Glomerular visceral epithelial cell (primary cell): ENCODE results near the gene CCNG1.
"Not testable (repeated sequence)": the region's sequence is repeated elsewhere in the genome, so short reads cannot be mapped to it uniquely, and the experiment has no call there.

Experiments used
- DNase-seq: peaks from one replicate; pipeline ENCODE4 v3.0.0-alpha.2; 2016; ENCODE audit errors: extremely low spot score

The CCNG1 gene, protein sequence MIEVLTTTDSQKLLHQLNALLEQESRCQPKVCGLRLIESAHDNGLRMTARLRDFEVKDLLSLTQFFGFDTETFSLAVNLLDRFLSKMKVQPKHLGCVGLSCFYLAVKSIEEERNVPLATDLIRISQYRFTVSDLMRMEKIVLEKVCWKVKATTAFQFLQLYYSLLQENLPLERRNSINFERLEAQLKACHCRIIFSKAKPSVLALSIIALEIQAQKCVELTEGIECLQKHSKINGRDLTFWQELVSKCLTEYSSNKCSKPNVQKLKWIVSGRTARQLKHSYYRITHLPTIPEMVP

DNA sequence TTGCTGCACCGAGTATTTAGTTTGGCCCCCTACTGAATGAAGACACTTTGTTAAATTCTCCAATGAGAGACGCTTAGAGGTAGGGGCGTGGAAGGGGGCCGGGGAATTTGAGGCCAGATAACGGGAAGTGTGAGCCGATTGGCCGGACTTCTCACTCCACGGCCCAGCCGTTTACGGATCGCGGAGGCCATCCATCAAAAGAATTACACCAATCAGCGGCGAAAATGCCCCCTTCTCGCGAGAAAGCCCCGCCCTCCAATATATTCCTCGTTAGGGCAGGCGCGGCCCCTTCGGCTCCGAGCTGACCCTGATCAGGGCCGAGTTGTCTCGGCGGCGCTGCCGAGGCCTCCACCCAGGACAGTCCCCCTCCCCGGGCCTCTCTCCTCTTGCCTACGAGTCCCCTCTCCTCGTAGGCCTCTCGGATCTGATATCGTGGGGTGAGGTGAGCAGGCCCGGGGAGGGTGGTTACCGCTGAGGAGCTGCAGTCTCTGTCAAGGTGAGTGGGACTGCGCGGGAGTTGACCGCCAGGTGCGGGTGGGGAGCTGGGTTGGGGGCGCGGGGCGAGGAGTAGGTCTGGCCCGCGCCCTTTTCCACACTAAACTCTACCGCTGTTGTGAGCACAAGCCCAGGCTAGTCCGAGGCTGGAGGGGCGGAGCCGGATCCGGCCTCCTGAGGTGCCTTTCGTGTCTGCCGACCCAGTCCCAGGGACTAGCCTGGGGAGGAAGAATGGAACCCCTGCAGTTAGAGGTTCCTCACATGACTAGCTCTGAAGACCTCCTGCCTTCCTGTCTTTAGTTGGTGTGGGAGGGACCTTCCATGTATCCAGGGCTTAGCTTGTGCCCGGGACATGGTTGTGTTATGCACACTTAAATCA lies at the start of gene CCNG1:
CCNG1 (plus strand) TSS at position 287 of the 874 bp plus-strand sequence. CDS start 1,662 bp downstream, outside the sequence.
- DNase-seq: peak; percentile 99

DNA sequence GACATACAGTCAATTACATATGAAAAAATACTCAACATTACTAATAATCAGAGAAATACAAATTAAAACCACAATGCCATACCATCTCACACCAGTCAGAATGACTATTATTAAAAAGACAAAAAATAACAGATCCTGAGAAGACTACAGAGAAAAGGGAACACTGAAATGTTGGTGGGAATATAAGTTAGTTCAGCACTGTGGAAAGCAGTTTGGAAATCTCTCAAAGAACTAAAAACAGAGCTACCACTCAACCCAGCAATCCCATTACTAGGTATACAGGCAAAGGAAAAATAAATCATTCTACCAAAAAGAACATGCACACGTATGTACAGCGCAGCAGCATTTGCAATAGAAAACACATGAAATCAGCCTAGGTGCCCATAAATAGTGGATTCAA lies 41.6 kb upstream of the CCNG1 start:
- DNase-seq: no peak

DNA sequence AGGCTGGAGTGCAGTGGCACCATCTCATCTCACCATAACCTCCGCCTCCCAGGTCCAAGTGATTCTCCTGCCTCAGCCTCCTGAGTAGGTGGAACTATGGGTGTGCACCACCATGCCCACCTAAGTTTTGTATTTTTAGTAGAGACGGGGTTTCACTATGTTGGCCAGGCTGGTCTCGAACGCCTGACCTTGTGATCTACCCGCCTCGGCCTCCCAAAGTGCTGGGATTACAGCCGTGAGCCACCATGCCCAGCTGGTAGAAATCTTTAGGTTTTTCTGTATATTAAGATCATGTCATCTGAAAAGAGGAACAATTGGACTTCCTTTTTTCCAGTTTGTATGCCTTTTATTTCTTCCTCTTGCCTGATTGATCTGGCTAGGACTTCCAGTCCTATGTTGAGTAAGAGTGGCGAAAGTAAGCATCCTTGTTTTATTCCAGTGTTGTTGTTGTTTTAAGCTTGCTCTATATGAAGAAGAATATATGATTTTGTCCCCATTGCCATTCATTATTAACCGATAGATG lies 40.5 kb upstream of the CCNG1 start:
- DNase-seq: not testable (repeated sequence)

DNA sequence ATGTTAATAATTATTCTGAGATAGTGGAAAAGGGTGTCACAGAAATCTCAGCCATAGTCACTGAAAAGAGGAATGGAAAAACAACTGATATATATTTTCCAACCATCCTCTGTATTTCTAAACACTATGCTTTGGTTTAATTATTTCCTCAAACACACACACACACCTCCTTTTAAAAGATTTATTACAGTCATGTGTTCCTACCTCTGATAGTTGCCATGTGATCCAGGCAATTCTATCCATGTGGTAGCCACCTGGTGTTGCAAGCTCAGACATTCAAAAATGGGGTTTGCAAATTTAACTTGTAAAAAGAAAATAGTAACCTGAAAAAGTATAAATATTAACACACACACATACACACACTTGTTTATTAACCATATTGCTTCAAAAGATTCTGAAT lies 40.0 kb upstream of the CCNG1 start:
- no peak for DNase-seq

DNA sequence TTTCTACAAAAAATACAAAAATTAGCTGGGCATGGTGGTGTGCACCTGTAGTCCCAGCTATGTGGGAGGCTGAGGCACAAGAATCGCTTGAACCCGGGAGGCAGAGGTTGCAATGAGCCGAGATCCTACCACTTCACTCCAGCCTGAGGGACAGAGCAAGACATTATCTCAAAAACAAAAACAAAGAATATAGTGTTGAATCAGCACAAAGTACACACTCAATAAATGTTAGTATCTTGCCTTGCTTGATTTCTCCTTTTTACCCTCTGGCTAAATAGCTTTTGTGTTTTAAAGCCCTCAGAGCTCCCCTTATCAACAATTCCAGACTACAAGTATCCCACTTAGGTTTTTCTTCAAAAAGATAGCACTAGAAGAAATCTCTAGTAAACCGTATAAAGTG lies 37.5 kb upstream of the CCNG1 start:
- no peak for DNase-seq

DNA sequence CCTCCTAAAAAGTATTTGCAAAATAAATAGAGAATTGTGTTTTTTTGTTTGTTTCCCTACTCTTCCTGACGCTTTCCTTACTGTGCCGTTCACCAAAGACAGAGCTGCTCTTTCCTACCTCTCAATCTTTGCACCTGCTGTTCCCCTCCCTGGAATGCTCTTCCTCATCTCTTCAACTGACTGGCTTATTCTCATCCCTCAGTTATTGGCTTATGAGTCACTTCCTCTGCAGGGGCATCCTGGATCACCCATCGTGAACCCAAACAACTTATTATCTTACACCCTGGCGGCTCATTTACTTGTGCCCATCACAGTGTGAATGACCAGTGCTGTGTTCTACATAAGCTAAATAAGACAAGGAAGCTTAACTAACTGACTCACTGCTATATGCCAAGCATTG lies 36.1 kb upstream of the CCNG1 start:
- no peak for DNase-seq

DNA sequence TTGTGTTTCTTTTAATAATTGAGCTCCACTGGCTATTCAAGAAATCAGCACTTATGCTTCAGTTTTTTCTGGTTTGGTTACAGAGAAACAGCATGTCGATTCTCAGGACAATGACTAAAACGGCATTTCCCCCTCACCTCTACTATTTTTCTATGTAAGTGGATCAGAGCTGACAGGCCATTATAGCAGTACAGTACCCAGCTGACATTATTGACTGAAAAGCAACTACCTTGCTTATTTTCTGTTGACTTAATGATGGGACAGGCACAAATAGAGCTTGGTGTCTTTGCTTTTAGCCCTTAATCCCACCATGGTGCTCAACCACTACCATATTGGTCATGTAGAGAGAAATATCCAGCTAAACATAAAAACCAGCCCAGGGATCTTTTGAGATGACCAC lies 35.4 kb upstream of the CCNG1 start:
- no peak for DNase-seq

DNA sequence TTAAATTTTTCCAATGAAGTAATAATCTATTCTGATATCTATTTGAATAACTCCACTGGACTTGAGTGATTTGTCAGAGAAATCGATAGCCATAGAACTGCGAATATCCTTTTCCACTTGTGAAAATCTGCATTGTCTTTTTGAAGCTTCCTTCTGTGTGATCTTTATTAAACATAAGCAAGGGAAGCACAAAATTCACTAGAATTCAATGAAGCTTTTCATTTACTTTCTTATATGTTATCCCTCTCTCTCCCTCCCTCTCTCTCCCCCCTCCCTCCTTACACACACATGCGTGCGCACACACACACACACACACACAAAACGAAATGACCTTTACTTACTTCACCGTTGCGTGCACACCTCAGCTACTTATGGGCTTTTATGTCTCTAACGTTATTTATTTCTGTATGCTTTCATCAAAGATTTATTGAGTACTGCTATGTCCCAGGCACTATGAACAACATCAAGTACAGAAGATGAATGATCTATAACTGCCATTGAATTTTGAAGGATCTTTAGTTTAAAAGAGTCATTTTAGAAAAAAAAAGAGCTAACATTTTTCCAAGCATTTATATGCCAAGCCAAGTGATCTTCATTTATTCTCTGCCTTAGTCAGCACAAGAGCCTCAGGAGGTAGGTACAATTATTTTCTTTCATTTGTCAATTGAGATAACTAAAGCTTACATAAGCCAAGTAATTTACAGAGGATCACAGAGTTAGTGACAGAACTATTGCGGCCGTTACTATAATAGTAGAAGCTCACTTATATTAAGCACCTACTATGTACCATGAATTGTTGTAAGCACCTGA lies 32.8 kb upstream of the CCNG1 start:
- no peak for DNase-seq

DNA sequence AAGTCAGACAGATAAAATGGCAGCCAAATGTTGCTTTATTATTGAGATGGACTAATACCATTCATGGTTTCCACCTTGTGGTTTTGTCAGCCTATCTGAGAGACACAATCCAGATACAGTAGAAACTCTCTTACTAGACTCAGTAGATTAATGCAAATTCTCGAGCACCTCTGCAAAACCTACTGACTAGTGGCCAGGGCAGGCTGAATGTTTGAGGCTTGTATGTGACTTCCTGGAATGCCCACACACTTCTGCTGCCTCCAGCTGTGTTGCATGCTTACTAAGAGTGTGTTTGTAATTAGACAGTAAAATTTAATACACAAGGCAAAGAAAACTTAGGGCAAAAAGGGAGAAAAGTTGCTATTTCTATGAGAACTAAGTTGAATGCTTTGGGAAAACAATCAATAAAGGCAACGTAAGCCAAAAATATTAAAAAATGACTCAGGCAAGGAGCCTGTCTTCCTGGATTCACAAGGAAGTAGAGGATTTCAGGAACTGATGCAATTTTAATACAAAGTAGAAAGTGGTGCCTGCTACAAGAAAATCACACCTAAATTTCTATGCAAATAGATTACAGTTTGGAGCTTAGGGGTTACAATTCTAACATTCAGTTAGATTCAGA lies 30.2 kb upstream of the CCNG1 start:
- DNase-seq: no peak

DNA sequence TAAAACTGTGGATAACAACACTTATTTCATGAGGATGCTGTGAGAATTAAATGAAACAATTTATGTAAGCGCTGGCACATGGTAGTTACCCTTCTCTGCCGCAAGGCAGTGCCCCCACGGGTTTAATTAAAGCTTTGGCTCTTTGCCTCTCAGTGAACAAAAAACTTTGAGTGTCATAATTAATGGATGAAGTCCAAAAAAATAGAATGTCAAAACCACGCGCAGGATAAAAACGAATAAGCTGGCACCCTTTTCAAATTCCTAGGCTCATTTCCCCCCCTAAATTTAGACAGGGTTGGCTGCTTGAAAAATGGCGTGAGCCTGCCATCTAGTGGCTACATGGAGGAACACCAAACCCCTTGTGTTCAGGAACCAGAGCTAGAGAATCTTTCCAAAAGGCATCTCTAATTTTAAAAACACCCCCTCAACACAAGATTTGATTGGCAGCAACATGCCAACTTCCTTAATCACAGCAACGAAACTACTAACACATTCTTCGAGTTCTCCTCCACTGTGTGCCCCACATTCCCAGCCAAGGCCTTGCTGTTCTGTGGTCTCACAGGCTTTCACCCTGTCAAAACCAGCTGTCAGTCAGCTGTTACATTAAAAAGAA lies 29.0 kb upstream of the CCNG1 start:
- DNase-seq: peak; percentile 65

DNA sequence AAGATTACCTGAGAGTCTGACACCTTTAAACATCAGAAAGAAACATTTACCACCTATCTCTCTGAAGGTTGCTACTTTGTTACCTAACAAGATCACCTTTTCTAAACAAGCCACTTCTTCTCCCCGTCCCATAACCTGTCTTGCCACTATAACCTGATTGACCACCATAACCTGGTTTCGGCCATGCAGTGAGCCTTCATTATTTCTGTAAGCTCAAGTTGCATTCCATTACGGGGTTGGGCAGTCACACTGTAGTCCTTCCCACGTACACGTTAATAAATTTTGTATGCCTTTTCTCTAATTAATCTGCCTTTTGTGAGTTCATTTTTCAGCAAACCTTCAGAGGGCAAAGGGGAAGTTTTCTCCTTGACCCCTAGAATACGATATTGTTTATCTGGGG lies 28.0 kb upstream of the CCNG1 start:
- no peak for DNase-seq

DNA sequence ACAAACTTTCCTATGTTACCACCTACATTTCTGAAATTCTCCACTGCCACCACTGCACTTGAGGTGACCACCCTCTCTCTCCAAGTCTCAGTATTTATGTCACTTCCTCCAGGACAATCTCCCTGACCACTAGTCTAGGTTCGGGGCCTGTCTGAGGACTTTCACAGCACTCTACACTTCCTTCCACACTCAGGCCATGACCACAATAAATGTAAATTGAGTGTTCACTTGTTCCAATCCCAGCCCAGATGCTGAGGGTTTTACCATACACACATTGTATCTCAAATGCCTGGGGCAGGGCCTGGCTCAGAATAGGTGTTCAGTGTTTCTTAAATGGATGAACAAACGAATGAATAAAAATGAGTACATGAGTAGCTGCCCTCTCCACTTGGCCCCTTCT lies 26.9 kb upstream of the CCNG1 start:
- DNase-seq: no peak

DNA sequence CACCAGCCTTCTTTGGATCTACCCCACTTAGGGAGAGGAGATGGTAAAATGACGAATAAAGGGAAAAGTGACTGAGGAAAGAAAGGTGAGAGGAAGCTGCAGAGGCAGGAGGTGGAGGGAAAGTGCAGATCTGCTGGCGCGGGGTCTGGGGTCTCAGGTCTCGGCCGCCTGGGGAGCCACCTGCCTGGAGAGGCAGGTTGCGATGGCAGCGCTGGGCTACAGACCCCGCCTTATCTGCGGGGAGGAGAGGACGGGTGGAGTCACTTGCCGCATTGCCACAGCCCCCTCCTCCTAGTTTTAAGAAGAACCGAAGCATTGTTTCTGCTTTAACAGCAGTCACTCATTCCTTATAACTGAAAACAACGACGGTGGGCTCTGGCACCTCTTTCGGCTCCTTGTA lies 21.7 kb upstream of the CCNG1 start:
- not testable (repeated sequence) for DNase-seq

DNA sequence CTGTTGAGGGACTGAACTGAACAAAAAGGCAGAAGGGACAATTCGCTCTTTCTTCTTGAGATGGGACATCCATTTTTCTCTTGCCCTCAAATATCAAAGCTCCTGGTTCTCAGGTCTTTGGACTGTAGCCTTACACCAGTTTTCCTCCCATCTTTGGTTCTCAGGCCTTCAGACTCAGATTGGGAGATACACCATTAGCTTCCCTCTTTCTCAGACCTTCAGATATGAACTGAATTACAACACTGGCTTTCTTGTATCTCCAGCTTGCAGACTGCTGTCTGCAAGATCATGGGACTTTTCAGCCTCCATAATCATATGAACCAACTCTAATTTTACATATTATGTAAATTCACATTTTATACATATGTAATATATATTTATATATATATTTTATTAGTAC lies 12.6 kb upstream of the CCNG1 start:
- DNase-seq: no peak

DNA sequence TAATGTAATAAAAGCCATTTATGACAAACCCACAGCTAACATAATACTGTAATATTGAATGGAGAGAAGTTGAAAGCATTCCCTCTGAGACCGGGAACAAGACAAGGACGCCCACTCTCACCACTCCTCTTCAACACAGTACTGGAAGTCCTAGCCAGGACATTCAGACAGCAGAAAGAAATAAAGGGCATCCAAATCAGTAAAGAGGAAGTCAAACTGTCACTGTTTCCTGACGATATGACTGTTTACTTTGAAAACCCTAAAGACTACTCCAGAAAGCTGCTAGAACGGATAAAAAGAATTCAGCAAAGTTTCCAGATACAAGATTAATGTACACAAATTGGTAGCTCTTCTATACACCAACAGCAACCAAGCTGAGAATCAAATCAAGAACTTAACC lies 11.3 kb upstream of the CCNG1 start:
- DNase-seq: not testable (repeated sequence)

DNA sequence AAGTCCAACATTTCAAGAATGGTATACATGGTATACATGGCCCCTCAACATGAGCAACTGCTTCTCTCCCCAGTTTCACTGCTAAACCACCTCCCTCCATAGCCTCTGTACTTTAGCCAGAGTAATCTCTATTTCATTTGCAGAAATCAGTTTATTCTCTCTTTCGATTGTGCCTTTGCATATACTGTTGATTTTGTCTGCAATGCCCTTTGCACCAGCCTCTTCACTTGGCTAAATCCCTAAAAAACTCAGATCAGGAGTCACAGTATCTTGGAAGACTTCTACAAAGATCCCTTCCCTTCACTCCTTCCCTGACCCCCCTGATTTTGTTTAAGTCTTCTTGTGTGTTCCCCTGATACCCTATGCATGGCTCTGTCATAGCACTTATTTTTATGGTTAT lies 4.9 kb upstream of the CCNG1 start:
- no peak for DNase-seq

DNA sequence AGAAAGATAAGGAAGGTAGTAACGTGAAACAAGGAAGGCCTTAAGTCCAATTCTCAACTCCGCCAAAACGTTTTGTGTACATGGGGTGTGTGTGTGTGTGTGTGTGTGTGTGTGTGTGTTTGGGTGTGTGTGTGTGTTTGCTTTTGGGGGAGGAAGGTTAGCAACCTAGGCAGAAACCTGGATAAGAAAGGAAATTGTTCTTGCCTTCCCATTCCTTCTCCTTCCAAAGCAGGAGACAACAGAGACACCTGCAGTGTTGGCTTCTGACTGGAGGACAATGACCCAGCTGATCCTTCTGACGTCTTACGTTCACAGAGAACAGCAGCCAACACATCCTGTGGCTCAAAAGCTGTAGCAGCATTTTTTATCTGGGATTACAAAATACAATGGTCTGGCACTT lies 4.1 kb upstream of the CCNG1 start:
- no peak for DNase-seq

DNA sequence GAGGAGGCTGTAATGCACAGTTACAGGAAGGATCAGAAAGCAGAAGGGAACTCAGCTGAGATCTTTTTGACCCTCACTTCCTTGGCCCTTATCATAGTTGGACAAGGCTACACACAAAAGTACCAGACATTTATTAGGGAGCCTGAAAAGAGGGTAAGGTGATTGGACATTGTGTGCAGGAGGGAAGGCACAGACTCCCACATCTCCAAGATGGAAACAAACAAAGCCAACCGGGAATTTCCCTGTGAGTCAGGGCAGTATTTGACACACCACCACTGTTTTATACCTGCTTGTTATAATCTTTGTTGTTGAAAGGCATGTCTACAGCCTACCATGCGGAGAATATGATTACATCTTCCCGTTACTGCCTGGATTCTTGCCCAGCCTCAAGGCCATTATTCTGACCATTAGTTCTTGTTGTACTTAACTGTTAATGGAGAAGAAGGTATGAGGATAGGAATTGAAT lies 3.0 kb upstream of the CCNG1 start:
- peak; percentile 78 for DNase-seq

DNA sequence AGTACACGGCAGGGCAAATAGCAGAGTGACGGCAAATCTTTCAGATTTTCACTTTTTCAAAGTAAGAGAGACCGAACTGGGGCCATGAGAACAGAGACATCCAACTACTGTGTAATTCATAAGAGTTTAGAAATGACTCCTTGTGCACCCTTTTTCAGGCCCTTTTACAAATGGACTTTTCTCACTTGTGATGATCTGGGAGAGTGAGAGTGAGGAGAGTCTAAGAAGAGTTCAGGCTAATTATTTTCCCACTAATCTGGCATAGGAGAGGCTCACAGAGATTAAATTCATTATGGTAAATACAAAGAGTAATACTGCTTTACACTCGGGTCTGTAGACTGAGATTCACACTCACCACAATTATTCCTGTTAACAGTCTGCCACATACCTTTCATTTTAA lies 880 bp upstream of the CCNG1 start:
- DNase-seq: no peak

DNA sequence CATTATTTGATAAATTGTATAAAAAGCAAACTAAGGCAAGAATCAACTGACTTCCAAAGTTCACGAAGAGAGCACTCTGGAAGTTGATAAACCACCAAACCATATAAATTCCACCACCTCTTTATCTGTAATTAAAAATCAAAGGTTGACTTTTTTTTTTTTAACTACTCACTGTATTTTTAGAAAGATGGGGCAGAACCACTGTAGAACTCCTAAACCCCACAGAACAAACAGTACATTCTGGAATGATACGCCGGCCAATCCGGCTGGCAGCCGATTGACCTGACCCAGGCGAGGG lies 435 bp upstream of the CCNG1 start:
- DNase-seq: no peak

DNA sequence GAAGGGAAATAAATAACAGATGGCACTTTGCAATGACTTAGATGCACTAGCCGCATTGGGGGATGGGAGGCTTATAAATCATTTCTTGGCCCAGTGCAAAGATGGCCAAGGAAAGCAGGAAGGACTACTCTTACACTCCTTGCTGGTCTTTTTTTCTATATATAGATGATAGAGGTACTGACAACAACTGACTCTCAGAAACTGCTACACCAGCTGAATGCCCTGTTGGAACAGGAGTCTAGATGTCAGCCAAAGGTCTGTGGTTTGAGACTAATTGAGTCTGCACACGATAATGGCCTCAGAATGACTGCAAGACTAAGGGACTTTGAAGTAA lies 1.7 kb downstream of the CCNG1 start:
- DNase-seq: peak; percentile 52

DNA sequence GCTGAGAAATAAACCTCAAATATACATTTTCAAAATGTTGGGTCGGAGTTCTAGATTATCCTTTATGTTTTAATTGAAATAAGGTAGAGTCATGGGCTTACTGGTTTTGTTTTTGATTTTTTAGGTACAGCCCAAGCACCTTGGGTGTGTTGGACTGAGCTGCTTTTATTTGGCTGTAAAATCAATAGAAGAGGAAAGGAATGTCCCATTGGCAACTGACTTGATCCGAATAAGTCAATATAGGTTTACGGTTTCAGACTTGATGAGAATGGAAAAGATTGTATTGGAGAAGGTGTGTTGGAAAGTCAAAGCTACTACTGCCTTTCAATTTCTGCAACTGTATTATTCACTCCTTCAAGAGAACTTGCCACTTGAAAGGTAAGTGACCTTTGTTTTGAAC lies 3.6 kb downstream of the CCNG1 start:
- no peak for DNase-seq
